GM12874 (cell line): Measurements from ENCODE around the gene CRTC1.

Experiments
- TF ChIP-seq, protein P1 (sequence below): IDR thresholded peaks from 2 replicates; pipeline ENCODE4 v1.5.1; 2011; ENCODE audit warnings: low read depth, mild to moderate bottlenecking, control low read depth, low read length, moderate library complexity; ENCODE audit not compliant: insufficient read depth

CRTC1 gene

DNA sequence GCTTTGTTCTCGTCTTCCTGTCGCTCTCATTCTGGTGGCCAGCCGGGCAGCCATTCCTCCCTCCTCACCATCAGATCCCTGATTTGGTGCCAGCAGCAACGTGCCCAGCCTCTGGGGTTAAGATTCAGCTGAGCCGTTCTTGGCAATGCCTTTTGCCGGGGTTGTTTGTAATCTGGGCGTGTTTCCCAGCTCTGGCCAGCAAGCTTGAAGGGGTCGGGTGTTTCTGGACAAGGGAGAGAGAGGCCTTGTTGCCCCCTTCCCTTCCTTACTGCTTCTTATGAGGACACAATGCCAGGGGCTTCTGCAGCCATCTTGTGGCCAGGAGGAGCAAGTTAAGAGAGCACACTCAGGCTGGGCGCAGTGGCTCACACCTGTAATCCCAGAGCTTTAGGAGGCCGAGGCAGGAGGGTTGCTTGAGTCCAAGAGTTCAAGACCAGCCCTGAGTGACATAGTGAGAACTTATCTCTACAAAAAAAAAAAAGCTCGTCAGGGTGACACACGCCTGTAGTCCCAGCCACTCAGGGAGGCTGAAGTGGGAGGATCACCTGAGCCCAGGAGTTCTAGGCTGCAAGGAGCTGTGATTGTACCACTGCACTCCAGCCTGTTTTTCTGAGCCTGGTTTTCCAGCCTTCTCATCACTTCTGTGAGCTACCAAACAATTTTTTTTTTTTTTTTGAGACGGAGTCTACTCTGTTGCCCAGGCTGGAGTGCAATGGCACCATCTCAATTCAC, 10.7 kb upstream of the CRTC1 start:
- TF ChIP-seq, protein P1, sequence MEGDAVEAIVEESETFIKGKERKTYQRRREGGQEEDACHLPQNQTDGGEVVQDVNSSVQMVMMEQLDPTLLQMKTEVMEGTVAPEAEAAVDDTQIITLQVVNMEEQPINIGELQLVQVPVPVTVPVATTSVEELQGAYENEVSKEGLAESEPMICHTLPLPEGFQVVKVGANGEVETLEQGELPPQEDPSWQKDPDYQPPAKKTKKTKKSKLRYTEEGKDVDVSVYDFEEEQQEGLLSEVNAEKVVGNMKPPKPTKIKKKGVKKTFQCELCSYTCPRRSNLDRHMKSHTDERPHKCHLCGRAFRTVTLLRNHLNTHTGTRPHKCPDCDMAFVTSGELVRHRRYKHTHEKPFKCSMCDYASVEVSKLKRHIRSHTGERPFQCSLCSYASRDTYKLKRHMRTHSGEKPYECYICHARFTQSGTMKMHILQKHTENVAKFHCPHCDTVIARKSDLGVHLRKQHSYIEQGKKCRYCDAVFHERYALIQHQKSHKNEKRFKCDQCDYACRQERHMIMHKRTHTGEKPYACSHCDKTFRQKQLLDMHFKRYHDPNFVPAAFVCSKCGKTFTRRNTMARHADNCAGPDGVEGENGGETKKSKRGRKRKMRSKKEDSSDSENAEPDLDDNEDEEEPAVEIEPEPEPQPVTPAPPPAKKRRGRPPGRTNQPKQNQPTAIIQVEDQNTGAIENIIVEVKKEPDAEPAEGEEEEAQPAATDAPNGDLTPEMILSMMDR: no peak

DNA sequence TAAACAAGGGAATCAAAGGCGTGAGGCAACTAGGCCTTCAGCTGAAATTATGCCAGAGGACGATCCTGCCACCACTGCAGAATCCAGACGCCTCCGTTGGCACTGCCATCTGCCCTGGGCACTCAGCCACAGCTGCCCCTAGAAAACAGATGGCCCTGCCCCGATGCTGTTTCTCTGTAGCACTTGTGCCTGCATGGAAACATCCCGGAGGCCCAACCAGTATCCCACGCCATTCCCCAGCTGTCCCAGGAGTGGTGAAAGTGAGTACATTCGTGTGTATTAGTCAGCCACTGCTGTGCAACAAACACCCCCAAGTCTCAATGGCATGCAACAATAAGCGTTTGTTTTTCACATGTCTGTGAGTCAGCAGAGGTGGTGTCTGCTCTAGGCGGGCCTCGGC, 8.9 kb upstream of the CRTC1 start:
- TF ChIP-seq, protein P1: no peak

GRCh38 chr19:18675779-18676178, 7.7 kb upstream of the CRTC1 start:
- TF ChIP-seq, protein P1: peak; percentile 48

- TF ChIP-seq, protein P1: no peak
These were observed 6.8 kb upstream of the CRTC1 start for GRCh38 chr19:18676692-18677091.

DNA sequence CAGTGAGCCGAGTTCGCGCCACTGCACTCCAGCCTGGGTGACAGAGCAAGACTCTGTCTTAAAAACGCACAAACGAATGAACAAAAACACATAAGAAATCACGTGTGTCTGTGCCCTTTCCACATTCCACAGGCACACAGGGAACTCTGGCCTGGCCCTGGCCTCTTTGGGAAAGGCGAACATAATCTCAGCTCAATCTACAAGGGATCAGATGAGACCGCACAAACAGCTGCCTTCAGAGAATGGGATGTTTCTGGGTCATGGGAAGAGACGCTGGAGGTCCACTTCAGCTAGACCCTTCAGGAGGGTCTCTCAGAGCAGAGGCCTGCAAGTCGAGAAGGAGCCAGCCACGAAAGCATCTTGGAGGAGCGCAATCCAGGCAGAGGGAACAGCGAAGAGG, 6.3 kb upstream of the CRTC1 start:
- TF ChIP-seq, protein P1: no peak

DNA sequence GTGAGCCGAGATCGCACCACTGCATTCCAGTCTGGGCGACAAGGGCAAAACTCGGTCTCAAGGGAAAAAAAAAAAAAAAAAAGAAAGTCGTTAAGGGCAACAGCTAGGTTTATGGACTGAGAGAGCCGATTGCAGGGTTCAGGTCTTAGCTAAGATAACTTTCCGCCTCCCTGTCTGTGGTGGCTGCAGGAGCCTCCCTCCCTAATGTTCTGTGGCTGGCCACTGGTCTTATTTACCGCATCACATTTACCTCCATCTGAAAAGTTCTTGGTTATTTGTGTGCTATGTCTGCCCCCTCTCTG, 722 bp upstream of the CRTC1 start:
- TF ChIP-seq, protein P1: no peak

GRCh38 chr19:18683958-18684641, 620 bp downstream of the CRTC1 start:
- TF ChIP-seq, protein P1: no peak
